SK-N-MC (cell line): ENCODE data around the gene TMEM87B.

ENCODE experiments used
- EZH2 ChIP-seq: fragments of 200-600 bp; sonication (generic); IDR thresholded peaks from one replicate; pipeline ENCODE4 v1.6.1; 2017; ENCODE audit warnings: antibody characterized with exemption
- POLR2AphosphoS5 ChIP-seq: IDR thresholded peaks from 2 replicates; pipeline ENCODE4 v1.6.1; 2012; ENCODE audit warnings: mild to moderate bottlenecking, low read depth, low read length, borderline replicate concordance

DNA sequence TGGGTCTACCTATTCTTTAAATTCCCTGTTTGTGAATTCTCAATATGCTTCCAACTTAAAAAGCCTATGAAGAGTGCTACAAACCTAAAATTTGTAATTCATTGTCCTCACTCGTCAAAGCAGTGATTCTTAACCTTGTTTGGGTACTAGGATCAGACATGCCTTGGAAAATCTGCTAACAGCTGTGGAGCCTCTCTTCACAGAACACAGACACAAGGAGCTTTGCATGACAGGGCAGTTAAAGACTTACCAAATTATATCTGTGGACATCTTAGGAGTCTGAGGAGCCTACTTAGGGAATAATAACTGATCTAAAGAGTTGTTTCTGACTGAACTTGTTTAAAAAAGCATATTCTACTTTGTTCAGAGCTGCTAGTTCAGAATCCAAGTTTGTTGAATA lies 38.1 kb downstream of the TMEM87B start:
- TF ChIP-seq EZH2: no peak
- TF ChIP-seq POLR2AphosphoS5: no peak
